Measurements from ENCODE around the gene MUC2.
"Not testable (repeated sequence)": the region's sequence is repeated elsewhere in the genome, so short reads cannot be mapped to it uniquely, and the experiment has no call there.

The MUC2 gene

DNA sequence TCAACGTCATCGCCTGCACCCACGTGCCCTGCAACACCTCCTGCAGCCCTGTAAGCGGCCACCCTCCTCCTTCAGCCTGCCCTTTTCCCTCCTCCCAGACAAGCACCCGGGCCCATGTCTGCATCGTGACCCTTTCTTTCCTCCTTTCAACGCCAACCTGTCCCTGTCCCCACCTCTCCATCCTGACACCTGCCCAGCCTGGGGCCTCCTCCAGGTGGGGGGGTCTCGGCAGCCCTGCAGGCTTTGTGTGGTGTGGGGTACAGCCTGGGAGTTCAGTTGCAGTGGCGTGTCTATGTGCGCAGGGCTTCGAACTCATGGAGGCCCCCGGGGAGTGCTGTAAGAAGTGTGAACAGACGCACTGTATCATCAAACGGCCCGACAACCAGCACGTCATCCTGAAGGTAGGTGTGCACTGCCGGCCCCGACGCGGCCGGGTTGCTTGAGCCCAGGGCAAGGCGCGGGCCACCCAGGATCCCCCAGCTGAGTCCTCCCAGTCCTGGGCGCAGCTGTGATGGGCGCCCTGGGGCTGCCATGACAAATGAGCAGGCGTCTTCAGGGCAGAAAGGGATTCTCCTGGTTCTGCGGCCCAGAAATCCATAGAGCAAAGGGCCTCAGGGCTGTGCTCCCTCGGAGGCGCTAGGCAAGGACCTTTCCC, 33.7 kb downstream of the MUC2 start:
- no peak for DNase-seq

- DNase-seq: no peak
These were observed 34.6 kb downstream of the MUC2 start for GRCh38 chr11:1109101-1109917.

DNA sequence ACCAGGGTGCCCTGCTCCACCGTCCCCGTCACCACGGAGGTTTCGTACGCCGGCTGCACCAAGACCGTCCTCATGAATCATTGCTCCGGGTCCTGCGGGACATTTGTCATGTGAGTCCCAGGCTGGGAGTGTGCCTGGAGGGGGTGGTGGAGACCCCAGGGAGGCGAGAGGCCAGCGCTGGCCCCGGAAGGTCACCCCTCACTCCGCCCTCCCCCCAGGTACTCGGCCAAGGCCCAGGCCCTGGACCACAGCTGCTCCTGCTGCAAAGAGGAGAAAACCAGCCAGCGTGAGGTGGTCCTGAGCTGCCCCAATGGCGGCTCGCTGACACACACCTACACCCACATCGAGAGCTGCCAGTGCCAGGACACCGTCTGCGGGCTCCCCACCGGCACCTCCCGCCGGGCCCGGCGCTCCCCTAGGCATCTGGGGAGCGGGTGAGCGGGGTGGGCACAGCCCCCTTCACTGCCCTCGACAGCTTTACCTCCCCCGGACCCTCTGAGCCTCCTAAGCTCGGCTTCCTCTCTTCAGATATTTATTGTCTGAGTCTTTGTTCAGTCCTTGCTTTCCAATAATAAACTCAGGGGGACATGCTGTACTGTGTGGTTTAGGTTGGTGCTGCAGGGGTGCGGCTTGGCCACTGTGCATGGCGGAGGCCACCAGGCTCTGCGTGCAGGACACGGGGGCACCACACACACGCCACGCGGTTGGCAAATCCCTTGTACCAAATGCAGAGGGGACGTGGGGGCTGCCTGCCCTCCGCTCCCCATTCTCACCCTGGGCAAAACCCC, 35.4 kb downstream of the MUC2 start:
- no peak for DNase-seq

DNA sequence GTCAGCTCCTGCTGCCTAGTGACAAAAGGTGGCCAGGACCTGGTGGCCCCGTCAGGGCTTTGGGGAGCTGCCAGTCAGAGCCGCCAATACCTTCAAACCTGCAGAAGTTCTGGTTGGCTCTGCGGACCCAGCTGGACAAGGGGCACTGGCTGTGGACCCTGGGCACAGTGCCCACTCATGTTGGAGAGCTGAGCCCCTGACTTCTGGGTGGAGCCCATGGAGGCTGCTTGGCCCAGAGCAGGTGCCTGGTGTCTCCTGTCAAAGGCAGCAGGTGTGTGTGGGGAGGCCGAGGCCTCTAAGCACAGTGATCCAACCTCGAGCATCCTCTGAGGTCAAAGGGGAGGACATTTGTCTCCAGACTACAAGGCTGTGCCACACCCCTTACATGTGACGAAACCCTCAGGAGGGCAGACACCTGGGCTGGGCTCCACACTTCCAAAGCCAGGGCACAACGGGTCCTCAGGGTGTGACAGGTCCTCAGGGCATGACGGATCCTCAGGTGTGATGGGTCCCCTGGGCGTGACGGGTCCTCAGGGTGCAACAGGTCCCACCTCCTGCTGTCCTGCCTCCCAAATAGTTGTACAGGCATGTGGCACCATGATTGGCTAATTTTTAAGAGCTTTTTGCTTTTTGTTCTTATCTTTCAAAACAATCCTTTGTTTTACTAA, 37.0 kb downstream of the MUC2 start:
- no peak for DNase-seq

GRCh38 chr11:1112351-1113191, 37.9 kb downstream of the MUC2 start:
- no peak for DNase-seq

DNA sequence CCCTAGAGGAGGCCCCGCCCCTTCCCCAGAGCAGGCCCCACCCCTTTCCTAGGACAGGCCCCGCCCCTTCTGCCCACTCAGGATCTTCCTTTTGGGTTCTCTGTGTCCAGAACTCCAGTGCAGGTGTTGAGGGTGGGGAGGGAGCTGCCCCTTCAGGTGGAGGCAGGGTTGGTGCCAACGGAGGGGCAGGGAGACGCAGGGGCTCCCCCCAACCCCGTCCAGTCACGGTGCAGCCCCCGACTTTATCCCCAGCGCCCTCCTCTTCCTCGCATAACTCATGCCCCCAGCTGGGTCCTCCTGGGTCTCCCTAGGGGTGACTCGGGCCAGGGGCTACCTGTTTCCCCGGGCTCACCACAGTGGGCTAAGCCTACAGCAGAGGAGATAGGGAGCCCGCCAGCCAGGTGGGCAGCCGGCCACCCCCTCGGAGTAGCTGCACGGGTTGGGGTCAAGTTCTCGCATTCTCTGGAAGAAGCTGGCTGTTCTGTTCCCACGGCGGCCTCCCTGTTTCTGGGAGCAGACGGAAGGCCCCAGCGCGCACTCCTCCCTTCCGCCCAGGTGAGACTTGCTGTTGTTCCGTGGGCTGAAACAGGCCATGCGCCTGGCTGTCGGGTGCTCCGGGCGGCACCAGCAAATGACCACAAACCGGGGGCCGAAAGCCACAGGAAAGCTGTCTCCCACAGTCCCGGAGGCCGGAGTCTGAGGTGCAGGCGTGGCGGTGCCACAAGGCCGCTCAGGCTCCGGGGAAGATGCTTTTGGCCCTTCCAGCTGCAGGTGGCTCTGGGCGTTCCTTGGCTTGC, 38.9 kb downstream of the MUC2 start:
- DNase-seq: no peak

- not testable (repeated sequence) for DNase-seq
These were observed 40.6 kb downstream of the MUC2 start for GRCh38 chr11:1115292-1115691.

DNA sequence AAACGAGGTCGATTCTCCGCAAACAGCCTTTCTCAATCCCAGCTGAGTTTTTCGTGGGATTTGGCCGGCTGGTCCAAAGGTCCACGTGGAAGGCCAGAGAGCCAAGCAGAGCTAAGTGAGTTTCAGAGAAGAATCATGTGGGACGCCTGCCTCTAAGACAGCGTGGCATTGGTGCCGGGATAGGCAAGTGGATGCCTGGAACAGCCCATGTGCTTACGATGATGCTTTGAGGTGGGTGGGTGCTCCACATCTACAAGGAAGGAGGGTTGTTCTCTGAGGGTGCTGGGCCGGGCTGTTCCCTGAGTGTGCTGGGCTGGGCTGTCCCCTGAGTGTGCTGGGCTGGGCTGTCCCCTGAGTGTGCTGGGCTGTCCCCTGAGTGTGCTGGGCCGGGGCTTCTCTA, 41.4 kb downstream of the MUC2 start:
- DNase-seq: no peak

DNA sequence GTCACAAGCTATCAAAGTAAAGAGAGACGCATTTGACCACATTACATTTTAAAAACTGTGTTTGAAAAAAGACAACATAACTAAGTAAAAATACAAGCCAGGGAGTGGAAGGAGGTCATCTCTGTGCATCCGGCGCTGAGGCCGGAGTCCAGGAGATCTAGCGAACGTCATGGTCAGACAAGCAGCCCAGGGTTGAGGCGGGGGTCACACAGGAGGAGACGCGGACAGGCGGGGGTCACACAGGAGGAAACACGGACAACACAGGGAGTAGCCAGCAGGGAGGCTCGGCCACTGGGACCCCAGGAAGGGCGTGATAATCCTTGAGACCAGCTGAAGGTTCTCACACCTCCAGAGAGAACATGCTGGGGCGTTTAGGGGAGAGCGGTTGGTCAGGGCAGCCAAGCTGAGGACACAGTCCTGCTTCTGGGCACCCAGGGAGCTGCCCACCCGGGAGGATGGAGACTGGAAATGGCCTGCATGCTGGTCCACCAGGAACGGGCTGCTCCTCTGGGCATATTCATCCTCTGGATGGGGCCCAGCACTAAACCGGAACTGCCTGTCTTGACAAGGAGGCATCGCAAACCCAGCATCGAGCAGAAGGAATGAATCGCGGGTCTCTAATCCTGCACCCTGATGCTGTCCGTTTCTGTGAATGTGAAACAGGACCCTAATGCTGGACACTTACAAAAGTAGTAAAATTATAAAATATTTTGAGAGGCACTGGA, 42.2 kb downstream of the MUC2 start:
- DNase-seq: no peak

GRCh38 chr11:1117992-1118391, 43.3 kb downstream of the MUC2 start:
- DNase-seq: no peak

DNA sequence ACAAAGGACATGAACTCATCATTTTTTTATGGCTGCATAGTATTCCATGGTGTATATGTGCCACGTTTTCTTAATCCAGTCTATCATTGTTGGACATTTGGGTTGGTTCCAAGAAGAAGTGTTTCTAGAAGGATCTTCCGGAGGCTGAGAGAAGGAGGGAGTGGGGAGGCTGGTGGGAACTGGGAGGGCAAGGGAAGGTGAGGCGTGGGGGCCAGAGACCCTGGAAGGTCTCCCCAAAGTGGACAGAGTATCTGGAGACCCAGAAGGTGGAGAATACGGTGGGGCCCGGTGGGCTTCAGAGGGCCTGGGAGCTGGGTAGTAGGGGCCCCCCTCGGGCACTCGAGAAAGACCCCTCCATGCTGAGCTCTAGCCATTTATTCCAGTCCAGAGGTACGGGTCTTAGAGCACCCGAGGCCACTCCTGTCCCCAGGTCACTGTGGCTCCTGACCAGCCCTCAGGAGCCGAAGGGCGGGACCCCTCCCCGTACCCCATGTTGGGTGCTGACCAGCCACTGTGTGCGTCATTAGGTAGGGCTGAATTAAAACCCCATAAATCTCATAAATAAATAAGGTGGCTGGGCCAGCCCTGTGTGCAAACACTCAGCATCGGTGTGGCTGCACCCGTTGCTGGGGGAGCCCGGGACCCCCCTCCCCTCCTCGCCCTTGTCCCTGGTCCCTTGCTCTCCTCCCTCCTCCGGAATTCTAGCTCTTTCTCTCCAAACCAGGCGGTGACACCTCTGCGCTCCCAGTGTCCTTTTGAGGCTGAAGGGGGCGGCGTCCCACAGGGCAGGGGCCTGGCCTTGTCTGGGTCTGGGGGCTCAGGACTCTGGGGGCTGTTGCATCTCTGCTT, 44.3 kb downstream of the MUC2 start:
- no peak for DNase-seq

DNA sequence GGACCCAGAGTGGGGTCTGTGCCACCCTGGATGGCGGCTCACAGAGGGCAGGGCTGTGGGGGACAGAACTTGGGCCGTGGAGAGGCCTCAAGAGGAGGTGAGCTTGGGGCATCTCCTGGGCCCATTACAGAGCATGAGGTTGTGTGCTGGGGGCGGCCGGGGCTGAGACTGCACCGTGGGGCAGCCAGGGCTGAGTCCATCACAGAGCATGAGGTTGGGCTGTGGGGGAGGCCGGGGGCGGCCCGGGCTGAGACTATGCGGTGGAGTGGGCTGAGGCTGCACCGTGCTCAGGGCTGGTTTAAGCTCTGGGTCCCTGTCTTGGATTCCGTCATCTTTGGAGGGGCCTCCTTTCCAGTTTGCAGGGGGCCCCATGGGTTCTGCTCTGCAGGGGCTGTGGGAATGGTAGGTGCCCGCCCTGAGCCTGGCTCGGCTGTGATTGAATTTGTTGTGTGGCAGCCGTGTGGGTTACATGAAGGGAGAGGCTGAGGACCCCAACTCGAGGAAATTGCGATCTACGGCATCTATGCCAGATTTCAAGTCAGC, 45.0 kb downstream of the MUC2 start:
- DNase-seq: no peak

GRCh38 chr11:1120532-1121330, 46.1 kb downstream of the MUC2 start:
- no peak for DNase-seq

DNA sequence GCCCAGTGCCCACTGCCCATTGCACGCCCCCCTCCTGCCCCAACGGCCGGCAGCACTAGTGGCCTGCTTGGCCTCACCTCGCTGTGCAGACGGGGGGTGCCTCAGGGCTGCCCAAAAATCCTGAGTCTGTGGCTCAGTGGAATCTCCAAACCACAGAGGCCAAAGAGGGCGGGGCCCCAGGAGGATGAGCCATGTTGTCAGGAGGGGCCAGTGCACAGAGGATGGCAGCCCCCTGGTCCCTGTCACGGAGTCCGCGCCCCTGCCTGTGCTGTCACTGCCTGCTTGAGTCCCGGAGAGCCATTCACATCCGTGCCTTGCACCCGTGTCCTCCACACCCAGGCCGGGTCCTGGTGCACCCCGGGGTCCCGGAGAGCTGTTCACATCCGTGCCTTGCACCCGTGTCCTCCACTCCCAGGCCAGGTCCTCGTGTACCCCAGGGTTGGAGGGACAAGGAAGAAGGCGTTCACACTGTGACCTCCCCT, 46.7 kb downstream of the MUC2 start:
- no peak for DNase-seq

DNA sequence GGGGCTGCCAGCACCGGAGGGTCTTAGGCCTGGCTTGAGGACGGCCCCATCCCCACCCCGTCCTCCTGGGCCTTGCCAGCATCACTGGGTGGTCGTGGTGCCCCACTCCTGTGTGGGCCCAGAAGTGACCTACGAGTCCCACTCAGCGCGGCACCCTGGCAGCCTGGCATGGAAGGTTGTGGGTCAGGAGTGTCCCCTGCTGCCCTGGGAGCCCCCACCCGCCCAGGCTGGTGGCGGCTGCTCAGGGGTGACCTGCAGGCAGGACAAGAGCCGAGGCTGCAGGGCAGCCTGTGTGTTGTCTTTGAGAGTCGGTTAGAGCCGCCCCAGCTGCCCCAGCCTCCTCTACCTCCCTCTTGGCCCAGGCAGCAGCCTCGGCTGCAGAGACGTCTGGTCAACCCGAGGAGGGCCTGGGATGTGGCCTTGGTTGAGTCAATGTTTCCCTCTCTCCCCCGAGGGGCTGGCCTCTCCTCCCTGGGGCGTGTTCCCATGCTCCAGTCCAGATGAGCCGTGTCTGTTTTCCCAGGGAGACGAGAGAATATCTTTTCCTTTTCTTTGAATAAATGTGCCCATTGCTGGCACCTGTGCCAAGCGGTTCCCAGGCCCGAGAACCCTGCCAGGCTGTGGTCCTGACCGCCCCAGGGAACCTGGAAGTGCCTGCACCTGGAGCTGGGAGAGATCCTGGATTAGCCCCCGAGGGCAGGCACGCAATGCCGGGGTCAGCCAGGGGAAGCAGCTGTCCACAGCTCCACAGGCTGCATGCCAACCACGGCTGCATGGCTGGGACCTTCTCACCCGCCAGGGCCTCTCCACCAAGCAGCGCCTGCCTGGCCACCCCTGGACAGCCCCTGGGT, 47.4 kb downstream of the MUC2 start:
- DNase-seq: no peak

- DNase-seq: no peak
These were observed 48.0 kb downstream of the MUC2 start for GRCh38 chr11:1122664-1123002.

DNA sequence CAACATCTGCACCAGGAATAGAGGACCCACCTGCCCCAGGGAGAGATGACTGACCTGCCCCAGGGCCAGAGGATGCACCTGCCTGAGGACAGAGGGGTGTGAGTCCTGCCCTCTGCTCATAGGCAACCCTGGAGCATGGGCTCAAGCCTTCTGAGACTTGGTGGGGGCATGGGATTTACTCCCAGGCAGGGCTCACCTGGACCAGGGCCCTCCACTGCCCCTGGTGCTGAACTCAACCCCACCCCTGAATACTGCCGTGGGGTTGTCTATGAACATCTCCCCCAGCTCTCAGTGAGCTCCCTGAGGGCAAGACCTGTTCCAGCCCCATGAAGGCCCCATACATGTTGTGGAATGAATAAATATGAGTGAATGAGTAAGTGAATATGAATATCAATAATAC, 49.3 kb downstream of the MUC2 start:
- DNase-seq: no peak

Measured in NCI-H1930 (cell line).